ENCODE data around the gene APPL2.
A peak's percentile ranks its signal among the peaks of the same experiment; 100 is the strongest.
"Not testable (repeated sequence)": the region's sequence is repeated elsewhere in the genome, so short reads cannot be mapped to it uniquely, and the experiment has no call there.

APPL2 gene

DNA sequence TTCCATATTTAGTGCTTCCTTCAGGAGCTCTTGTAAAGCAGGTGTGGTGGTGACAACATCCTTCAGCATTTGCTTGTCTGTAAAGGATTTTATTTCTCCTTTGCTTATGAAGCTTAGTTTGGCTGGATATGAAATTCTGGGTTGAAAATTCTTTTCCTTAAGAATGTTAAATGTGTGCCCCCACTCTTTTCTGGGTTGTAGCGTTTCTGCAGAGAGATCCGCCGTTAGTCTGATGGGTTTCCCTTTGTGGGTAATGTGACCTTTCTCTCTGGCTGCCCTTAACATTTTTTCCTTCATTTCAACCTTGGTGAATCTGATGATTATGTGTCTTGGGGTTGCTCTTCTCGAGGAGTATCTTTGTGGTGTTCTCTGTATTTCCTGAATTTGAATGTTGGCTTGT lies 52.6 kb downstream of the APPL2 start:
- H3K9me3 ChIP-seq; DNase-seq (ENCODE audit: low spot score in 2 of 2); H3K27me3 ChIP-seq (ENCODE audit: low read depth); H3K4me1 ChIP-seq; H3K4me3 ChIP-seq: not testable (repeated sequence)
- in situ Hi-C loops (cut with MboI; ENCODE audit: low sequenced_read_pairs) = loop anchor here (25.0 kb wide), 1 partner anchor 204 kb away; no protein-coding TSS in a partner anchor
- H3K36me3 ChIP-seq (replicated peaks) = peaks cover 17% of the 10 kb centered on the region

DNA sequence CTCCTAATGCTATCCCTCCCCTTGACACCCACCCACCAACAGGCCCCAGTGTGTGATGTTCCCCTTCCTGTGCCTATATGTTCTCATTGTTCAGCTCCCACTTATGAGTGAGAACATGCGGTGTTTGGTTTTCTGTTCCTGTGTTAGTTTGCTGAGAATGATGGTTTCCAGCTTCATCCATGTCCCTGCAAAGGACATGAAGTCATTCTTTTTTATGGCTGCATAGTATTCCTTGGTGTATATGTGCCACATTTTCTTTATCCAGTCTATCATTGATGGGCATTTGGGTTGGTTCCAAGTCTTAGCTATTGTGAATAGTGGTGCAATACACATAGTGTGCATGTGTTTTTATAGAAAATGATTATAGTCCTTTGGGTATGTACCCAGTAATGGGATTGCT lies 56.9 kb downstream of the APPL2 start:
- H3K36me3 ChIP-seq (replicated peaks); H3K27me3 ChIP-seq (ENCODE audit: low read depth); DNase-seq (ENCODE audit: low spot score in 2 of 2); H3K9me3 ChIP-seq; H3K4me1 ChIP-seq; H3K4me3 ChIP-seq: not testable (repeated sequence)
- in situ Hi-C loops (cut with MboI; ENCODE audit: low sequenced_read_pairs) = loop anchor here (25.0 kb wide), 1 partner anchor 208 kb away; no protein-coding TSS in a partner anchor

DNA sequence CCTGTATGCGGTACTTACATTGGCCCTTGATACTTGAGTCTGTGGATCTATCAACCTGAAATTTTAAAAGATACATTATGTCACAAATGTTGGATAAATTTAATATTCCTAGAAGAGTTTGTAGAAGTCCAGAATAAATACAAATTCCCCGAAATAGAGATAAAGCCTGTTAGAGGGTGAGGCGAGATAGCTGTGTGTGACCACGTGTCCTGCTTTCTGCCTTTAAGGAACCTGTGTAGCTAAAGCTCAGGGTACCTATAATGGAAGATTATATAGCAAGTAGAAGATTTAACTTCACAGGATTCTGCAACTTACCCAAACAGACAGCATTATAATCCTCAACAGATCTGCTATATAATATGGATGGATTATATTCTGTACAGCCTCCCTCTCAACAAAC lies 58.8 kb downstream of the APPL2 start:
- H3K4me1 ChIP-seq = peaks cover 4% of the 10 kb centered on the region; the same call in 1 of the 2 replicates
- peaks cover 17% of the 10 kb centered on the region for H3K36me3 ChIP-seq (replicated peaks)
- in situ Hi-C loops (cut with MboI; ENCODE audit: low sequenced_read_pairs) = loop anchor here (25.0 kb wide), 1 partner anchor 210 kb away; no protein-coding TSS in a partner anchor
- DNase-seq (ENCODE audit: low spot score in 2 of 2) = no peak
- no peak overlapping the region for H3K4me3 ChIP-seq
- H3K27me3 ChIP-seq (ENCODE audit: low read depth) = no peaks in the 10 kb centered on the region
- no peaks in the 10 kb centered on the region for H3K9me3 ChIP-seq

DNA sequence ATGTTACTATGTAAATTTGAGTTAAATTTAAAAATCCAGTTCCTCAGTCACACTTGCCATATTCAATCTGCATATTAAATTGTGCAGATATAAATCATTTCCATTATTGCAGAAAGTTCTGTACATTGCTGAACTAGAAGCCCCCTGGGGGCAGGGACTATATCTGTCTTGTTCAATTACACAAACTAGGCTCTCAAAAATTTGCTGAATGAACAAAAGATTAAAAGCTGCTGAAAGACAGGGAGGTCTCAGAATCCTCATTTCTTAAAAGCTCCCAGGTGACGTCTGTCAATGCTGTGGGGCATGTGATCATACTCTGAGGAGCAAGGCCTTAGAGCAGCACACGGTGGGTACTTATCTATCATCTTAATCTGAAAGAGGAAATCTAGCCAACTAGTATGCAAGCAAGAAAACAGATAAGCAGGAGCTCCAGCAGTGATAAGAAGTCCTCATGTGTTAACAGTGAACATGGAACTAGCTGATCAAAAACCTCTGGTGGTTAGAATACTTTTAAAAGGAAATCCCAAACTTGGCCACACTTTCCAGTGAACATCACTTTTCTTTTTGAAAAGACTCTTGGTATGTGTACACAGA lies 60.5 kb downstream of the APPL2 start:
- in situ Hi-C loops (cut with MboI; ENCODE audit: low sequenced_read_pairs) = loop anchor here (25.0 kb wide), 1 partner anchor 212 kb away; no protein-coding TSS in a partner anchor
- Histone ChIP-seq H3K4me1 (peaks cover 4% of the 10 kb centered on the region; the same call in 1 of the 2 replicates), H3K9me3 (no peaks in the 10 kb centered on the region), H3K4me3 (no peak overlapping the region), H3K27me3 (ENCODE audit: low read depth) (no peaks in the 10 kb centered on the region), H3K36me3 (replicated peaks) (peaks cover 27% of the 10 kb centered on the region)
- DNase-seq (ENCODE audit: low spot score in 2 of 2) = no peak

DNA sequence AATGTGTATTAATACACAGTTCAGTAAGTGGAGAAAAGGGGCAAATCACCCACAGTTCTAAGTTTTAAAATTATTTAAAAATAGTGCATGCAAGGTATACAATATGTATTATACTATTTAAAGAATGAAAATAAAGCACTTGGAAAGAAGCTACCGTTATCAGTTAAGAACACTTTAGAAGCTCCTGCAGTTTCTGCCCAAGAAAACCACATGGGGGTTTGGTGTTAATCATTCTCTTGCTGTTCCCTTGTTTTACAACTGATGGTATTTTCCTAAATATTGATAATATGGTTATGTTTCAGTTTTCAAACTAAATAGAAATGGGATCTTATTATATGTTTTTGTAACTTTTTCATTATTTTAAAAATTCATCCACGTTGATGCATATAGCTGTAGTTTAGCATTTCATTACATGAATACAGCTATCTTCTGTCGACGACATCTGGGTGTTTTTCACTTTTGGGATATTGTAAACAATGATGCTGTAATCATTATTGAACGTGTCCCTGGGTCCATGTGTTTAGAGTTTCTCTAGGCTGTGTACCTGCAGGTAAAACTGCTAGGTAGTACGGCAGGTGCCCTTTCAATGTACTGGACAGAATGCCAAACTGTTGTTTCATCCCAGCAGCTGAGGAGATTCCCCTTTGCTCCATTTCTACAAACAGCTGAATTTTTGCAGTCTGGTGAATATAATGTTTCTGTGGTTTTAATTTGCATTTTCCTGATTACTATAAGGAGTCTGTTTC lies 64.1 kb downstream of the APPL2 start:
- Histone ChIP-seq H3K27me3 (ENCODE audit: low read depth) (no peaks in the 10 kb centered on the region), H3K4me3 (no peak overlapping the region), H3K9me3 (no peaks in the 10 kb centered on the region), H3K36me3 (replicated peaks) (peaks cover 50% of the 10 kb centered on the region), H3K4me1 (peaks cover 4% of the 10 kb centered on the region; the same call in 1 of the 2 replicates)
- in situ Hi-C loops (cut with MboI; ENCODE audit: low sequenced_read_pairs) = no loop called here
- DNase-seq (ENCODE audit: low spot score in 2 of 2) = no peak

DNA sequence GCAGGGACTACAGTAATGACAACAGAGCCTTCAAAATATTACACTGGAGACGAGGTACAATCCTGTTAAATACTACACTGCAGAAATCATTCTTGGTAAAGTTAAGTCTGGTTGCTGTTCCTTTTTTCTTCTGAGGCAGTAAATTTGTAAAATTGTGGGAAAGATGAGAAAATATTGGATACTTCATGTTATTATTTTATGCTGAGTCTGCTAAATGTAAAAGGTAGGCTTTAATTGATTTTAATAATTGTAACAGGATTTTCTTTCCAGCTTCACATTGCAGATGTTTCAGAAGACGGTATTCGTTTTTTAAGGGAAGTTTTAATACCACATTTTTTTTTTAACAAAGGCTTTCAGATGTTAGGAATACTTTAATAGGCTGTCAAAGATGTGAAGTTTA lies 65.8 kb downstream of the APPL2 start:
- Histone ChIP-seq H3K4me1 (peaks cover 4% of the 10 kb centered on the region; the same call in 1 of the 2 replicates), H3K9me3 (no peaks in the 10 kb centered on the region), H3K27me3 (ENCODE audit: low read depth) (no peaks in the 10 kb centered on the region), H3K4me3 (no peak overlapping the region), H3K36me3 (replicated peaks) (peaks cover 60% of the 10 kb centered on the region)
- in situ Hi-C loops (cut with MboI; ENCODE audit: low sequenced_read_pairs) = no loop called here
- DNase-seq (ENCODE audit: low spot score in 2 of 2) = no peak

DNA sequence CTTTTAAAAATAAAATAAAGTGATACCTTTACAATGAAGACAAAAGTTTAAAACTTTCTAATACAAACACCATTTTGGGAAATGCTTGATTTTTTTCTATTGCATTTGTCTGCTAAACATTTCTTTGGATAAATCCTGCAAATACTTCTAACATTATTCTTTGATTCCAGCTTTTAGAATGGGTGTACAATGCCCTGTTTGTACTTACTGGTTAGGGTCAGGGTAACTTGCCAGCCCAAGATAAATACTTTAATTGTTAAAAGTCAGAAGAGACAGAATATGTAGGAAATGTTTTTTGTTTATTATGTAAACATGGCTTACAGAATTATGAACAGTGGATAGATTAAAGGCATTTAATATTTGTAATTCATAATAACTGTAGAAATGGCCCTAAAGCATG lies 68.0 kb downstream of the APPL2 start:
- Histone ChIP-seq H3K4me3 (no peak overlapping the region), H3K4me1 (peaks cover 4% of the 10 kb centered on the region; the same call in 1 of the 2 replicates), H3K9me3 (no peaks in the 10 kb centered on the region), H3K27me3 (ENCODE audit: low read depth) (no peaks in the 10 kb centered on the region), H3K36me3 (replicated peaks) (peaks cover 76% of the 10 kb centered on the region)
- no peak for DNase-seq (ENCODE audit: low spot score in 2 of 2)
- in situ Hi-C loops (cut with MboI; ENCODE audit: low sequenced_read_pairs) = no loop called here

DNA sequence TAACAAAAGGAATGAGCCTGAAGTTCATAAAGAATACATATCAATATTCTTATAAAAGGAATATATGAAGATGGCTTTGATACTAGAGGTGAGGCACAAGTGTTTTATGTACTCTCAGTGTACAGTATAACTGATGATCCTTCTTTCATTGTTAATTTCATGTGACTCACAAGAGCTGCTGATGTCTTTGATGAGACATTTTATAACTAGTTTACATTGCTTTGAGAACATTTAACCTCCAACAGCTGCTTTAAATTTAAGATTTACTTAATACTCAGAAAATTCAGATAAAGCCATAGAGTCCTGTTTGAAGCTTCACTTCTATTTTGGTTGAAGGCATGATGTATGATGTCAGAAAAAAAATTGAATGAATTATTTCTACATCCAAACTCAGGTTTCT lies 68.6 kb downstream of the APPL2 start:
- Histone ChIP-seq H3K4me1 (no peaks in the 10 kb centered on the region), H3K9me3 (no peaks in the 10 kb centered on the region), H3K4me3 (no peak overlapping the region), H3K27me3 (ENCODE audit: low read depth) (no peaks in the 10 kb centered on the region), H3K36me3 (replicated peaks) (peaks cover 77% of the 10 kb centered on the region)
- no peak for DNase-seq (ENCODE audit: low spot score in 2 of 2)
- in situ Hi-C loops (cut with MboI; ENCODE audit: low sequenced_read_pairs) = no loop called here

DNA sequence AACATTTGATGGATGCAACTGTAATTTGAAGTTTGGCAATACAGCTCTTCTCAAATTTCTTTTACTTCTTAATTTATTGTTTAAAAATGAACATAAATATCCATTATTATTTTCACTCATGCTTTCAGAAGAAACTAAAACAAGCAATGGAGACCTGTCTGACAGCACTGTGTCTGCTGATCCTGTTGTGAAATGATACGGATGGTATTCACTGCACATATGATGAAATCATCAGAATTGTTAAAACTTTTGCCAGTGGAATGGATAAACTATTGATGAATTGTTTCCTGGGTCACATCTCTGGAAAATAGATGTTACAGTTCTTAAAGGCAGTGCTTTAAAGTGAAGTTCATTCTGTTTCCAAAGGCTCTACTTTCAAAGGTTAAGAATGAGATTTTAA lies 69.2 kb downstream of the APPL2 start:
- Histone ChIP-seq H3K4me1 (no peaks in the 10 kb centered on the region), H3K4me3 (no peak overlapping the region), H3K27me3 (ENCODE audit: low read depth) (no peaks in the 10 kb centered on the region), H3K36me3 (replicated peaks) (peaks cover 79% of the 10 kb centered on the region), H3K9me3 (no peaks in the 10 kb centered on the region)
- DNase-seq (ENCODE audit: low spot score in 2 of 2) = no peak
- in situ Hi-C loops (cut with MboI; ENCODE audit: low sequenced_read_pairs) = no loop called here

DNA sequence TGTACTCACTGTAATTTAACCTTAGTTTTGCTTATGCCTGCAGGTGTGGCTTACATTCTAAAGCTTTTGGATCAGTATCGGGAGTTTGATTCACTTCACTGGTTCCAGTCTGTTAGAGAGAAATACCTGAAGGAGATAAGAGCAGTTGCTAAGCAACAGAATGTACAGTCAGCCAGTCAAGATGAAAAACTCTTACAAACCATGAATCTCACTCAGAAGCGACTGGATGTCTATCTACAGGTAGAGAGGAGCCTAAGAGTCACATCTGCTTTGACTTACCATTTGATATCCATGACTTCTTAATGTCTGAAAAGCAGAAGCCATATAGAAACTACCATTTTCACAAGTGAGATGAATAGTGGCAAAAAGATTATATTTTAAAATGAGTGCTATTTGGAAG lies 71.9 kb downstream of the APPL2 start:
- H3K36me3 ChIP-seq (replicated peaks) = peaks cover 71% of the 10 kb centered on the region

DNA sequence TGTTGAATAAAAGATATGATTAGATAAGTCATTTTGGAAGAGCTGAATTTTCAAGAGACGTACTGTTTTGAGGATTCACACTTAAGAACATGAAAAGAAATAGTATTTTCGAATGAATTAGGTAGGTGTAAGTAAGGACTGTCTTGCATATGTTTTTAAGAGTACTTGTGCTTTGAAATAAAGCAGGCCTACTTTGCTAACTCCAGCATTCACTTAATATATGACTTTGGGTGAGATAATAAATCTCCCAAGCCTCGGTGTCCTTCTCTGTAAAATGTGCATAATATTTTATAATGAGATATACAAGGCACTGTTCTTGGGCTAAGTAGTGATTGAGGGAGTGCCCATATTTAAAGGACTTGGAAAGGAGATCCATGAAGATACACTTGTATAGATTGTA lies 73.8 kb downstream of the APPL2 start:
- Histone ChIP-seq H3K27me3 (ENCODE audit: low read depth) (no peaks in the 10 kb centered on the region), H3K9me3 (no peaks in the 10 kb centered on the region), H3K4me3 (no peak overlapping the region), H3K36me3 (replicated peaks) (peaks cover 58% of the 10 kb centered on the region), H3K4me1 (peaks cover 23% of the 10 kb centered on the region)
- no peak for DNase-seq (ENCODE audit: low spot score in 2 of 2)
- in situ Hi-C loops (cut with MboI; ENCODE audit: low sequenced_read_pairs) = no loop called here

More for the DNA sequence above, 71.9 kb downstream of the APPL2 start:
- DNase-seq (ENCODE audit: low spot score in 2 of 2) = no peak
- H3K4me1 ChIP-seq = peaks cover 6% of the 10 kb centered on the region
- no peaks in the 10 kb centered on the region for H3K9me3 ChIP-seq
- in situ Hi-C loops (cut with MboI; ENCODE audit: low sequenced_read_pairs) = no loop called here
- no peaks in the 10 kb centered on the region for H3K27me3 ChIP-seq (ENCODE audit: low read depth)
- no peak overlapping the region for H3K4me3 ChIP-seq

DNA sequence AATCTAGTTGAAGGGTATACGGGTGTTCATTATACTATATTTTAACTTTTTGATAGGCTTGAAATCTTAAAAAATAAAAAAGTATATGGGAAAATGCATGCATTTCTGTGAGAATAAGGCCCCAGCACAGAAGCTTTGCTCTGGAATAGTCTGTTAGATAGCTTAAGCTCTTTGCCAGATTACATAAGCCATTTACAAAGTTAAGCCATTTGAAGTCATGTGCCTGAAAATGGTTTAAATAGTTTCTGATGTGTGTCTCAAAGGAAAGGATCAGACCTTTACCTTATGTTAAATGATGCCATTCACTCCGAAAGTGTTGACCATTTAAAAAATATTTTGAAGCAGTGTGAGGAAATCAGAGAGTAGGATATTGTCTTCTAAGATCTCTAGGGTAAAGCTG lies 77.1 kb downstream of the APPL2 start:
- DNase-seq (ENCODE audit: low spot score in 2 of 2) = no peak
- no peaks in the 10 kb centered on the region for H3K9me3 ChIP-seq
- H3K4me3 ChIP-seq = no peak overlapping the region
- H3K27me3 ChIP-seq (ENCODE audit: low read depth) = no peaks in the 10 kb centered on the region
- peaks cover 35% of the 10 kb centered on the region for H3K36me3 ChIP-seq (replicated peaks)
- in situ Hi-C loops (cut with MboI; ENCODE audit: low sequenced_read_pairs) = no loop called here
- H3K4me1 ChIP-seq = peaks cover 33% of the 10 kb centered on the region

DNA sequence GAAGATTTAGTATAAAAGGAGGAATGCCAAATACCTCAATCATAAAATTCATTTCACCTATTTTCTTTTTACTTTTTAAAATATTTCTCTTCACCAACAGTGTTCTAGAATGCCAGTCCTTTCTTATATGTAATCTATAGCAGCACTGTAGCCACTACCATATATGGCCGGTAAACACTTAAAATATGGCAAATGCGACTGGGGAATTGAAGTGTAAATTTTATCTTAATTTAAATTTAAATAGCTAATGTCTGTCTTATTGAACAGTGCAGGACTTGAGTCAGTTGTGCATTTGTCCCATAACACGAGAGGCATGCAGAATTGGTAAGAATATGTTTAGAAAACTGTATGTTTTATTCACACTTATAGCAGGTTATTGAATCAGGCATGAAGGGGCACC lies 78.4 kb downstream of the APPL2 start:
- peak; percentile 23 to 90 for DNase-seq (ENCODE audit: low spot score in 2 of 2)
- Histone ChIP-seq H3K27me3 (ENCODE audit: low read depth) (no peaks in the 10 kb centered on the region), H3K36me3 (replicated peaks) (peaks cover 31% of the 10 kb centered on the region), H3K4me1 (peaks cover 33% of the 10 kb centered on the region), H3K4me3 (no peak overlapping the region), H3K9me3 (no peaks in the 10 kb centered on the region)
- in situ Hi-C loops (cut with MboI; ENCODE audit: low sequenced_read_pairs) = no loop called here

DNA sequence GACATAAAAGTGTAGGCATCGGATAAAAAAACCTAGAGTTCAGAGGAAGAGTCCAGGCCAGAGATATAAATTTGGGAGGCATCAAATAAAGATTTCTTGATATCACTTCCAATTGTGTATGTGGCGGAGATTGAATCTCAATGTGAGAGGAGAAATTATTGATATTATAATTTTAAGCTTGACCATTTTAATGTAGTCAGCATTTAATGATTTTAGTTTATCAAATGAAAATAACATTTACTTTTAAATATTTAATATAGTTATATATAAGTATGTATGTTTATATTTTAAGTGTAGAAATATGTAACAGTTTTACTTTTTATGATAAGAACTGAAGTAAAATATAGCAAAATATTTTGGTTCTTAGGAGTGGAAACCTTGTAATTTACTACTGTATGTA lies 79.7 kb downstream of the APPL2 start:
- Histone ChIP-seq H3K4me1 (peaks cover 33% of the 10 kb centered on the region), H3K36me3 (replicated peaks) (peaks cover 34% of the 10 kb centered on the region), H3K9me3 (no peaks in the 10 kb centered on the region), H3K4me3 (no peak overlapping the region), H3K27me3 (ENCODE audit: low read depth) (no peaks in the 10 kb centered on the region)
- DNase-seq (ENCODE audit: low spot score in 2 of 2) = no peak
- in situ Hi-C loops (cut with MboI; ENCODE audit: low sequenced_read_pairs) = no loop called here

Measured in HAP-1 (cell line).